Measurements from ENCODE around the gene TAS2R5.

DNA sequence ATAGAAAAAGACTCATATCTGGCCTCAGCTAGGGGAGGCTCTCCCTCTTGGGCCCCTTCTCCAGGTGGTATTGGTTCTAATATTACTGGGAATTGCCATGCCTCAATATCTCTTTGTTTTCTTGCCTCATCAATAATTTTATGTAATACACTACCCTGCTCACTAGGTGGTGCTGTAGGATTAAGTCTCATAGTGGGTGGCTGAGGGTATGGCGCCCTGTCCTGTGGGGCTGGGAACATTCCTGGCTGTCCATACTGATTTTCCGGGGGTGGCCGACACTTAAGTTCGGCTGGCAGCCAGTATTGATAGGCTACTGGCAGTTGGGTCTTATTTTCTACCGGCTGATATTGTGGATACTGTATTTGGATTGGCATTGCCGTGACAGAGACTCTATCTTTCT lies 35.1 kb upstream of the TAS2R5 start:
- TF ChIP-seq POLR2AphosphoS5 (IDR thresholded peaks at IDR 0.05; ENCODE audit: low read depth, low read length) (no peak), TAF1 (IDR thresholded peaks at IDR 0.05; ENCODE audit: borderline replicate concordance, insufficient read depth, low read length) (no peak), FOXP2 (optimal IDR thresholded peaks at IDR 0.05; ENCODE audit: borderline replicate concordance, extremely low read depth, extremely low read length, insufficient read depth) (no peak), SIN3A (IDR thresholded peaks at IDR 0.05; ENCODE audit: borderline replicate concordance, insufficient read depth, low read length) (no peak)
- TF ChIP-seq, protein P1, sequence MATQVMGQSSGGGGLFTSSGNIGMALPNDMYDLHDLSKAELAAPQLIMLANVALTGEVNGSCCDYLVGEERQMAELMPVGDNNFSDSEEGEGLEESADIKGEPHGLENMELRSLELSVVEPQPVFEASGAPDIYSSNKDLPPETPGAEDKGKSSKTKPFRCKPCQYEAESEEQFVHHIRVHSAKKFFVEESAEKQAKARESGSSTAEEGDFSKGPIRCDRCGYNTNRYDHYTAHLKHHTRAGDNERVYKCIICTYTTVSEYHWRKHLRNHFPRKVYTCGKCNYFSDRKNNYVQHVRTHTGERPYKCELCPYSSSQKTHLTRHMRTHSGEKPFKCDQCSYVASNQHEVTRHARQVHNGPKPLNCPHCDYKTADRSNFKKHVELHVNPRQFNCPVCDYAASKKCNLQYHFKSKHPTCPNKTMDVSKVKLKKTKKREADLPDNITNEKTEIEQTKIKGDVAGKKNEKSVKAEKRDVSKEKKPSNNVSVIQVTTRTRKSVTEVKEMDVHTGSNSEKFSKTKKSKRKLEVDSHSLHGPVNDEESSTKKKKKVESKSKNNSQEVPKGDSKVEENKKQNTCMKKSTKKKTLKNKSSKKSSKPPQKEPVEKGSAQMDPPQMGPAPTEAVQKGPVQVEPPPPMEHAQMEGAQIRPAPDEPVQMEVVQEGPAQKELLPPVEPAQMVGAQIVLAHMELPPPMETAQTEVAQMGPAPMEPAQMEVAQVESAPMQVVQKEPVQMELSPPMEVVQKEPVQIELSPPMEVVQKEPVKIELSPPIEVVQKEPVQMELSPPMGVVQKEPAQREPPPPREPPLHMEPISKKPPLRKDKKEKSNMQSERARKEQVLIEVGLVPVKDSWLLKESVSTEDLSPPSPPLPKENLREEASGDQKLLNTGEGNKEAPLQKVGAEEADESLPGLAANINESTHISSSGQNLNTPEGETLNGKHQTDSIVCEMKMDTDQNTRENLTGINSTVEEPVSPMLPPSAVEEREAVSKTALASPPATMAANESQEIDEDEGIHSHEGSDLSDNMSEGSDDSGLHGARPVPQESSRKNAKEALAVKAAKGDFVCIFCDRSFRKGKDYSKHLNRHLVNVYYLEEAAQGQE (IDR thresholded peaks at IDR 0.05; ENCODE audit: insufficient read depth in 1 of 2, low read depth in 2 of 2, low read length in 2 of 2), result no peak
